ENCODE data around the gene OVCA2. TPM values are rescaled to one million over a fixed set of nuclear protein-coding genes. Genes with fewer than 3 reads are reported as not detected.

The OVCA2 gene
- total RNA-seq, 4 donors from 2014 or later, result 32.4 to 49.0 (median 37.8) TPM

DNA sequence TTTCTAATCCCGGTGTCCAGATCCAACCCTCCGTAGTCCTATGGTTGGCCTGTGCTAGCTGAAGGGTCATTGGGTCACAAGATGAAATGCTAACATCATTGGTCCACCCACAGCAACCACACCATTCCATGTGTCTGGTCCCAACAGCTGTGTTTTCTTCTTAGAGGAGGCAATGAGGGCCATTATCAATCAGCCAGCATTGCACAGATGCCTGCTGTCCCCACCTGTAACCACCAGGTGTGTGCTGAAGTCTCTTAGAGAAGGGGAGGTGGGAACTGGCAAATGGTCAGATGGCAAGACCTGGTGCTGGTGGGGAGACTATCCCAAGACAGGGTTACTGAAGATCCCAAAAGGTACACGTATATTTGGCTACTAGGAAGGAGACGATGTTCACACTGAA, 50.4 kb downstream of the OVCA2 start:
- no peak overlapping the region for H3K4me3 ChIP-seq
- H3K9me3 ChIP-seq, result no peaks in the 10 kb centered on the region
- H3K36me3 ChIP-seq, result no peaks in the 10 kb centered on the region
- no peaks in the 10 kb centered on the region for H3K27me3 ChIP-seq
- peaks cover 0 to 39% (median 22%) of the 10 kb centered on the region in 4 donors for H3K4me1 ChIP-seq
- TF ChIP-seq POLR2A (IDR thresholded peaks at IDR 0.05), result no peak
- TF ChIP-seq, protein P1, sequence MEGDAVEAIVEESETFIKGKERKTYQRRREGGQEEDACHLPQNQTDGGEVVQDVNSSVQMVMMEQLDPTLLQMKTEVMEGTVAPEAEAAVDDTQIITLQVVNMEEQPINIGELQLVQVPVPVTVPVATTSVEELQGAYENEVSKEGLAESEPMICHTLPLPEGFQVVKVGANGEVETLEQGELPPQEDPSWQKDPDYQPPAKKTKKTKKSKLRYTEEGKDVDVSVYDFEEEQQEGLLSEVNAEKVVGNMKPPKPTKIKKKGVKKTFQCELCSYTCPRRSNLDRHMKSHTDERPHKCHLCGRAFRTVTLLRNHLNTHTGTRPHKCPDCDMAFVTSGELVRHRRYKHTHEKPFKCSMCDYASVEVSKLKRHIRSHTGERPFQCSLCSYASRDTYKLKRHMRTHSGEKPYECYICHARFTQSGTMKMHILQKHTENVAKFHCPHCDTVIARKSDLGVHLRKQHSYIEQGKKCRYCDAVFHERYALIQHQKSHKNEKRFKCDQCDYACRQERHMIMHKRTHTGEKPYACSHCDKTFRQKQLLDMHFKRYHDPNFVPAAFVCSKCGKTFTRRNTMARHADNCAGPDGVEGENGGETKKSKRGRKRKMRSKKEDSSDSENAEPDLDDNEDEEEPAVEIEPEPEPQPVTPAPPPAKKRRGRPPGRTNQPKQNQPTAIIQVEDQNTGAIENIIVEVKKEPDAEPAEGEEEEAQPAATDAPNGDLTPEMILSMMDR (IDR thresholded peaks at IDR 0.05), result peak in 1 of 6 experiments; percentile 6
- peak overlapping the region in 2 of 4 donors; percentile 61 to 94 for H3K27ac ChIP-seq
- no peak for DNase-seq

Small RNA genes within 50 kb of the gene (small RNA-seq; reads per million reads assigned to genes)
- gene AC090617.9 (0 reads per million in 2 donors), gene MIR132 (5.7 to 31.4 reads per million in 2 donors), gene MIR212 (0.41 to 7.5 reads per million in 2 donors), gene OVCA2 (0 reads per million in 2 donors)

Other genes with a start within 250 kb of the OVCA2 start
- 10 to 100 TPM; 31.2 to 42.1 (median 39.8) TPM for gene SMYD4, start 212.1 kb upstream of the OVCA2 start, total RNA-seq
- 10 to 100 TPM; 17.2 to 32.2 (median 26.0) TPM for gene RPA1, start 212.0 kb upstream of the OVCA2 start, total RNA-seq
- gene RTN4RL1, start 16.7 kb upstream of the OVCA2 start, total RNA-seq, result not detected
- 100 to 1,000 TPM in 1 of 4 donors, 10 to 100 TPM in 3; 25.9 to 130 (median 64.5) TPM for gene DPH1, start 11.9 kb upstream of the OVCA2 start, total RNA-seq
- gene HIC1, start 13.1 kb downstream of the OVCA2 start, total RNA-seq, result 10 to 100 TPM in 2 of 4 donors, 1 to 10 TPM in 2; 6.8 to 40.4 (median 12.8) TPM